H1 (cell line): ENCODE measurements around the gene RBM38. TPM values are rescaled to one million over a fixed set of nuclear protein-coding genes. Genes with fewer than 3 reads are reported as not detected.

Experiments
- ATF3 ChIP-seq: IDR thresholded peaks from 2 replicates; pipeline ENCODE4 v1.6.1; 2011; ENCODE audit warnings: low read depth, mild to moderate bottlenecking, low read length; ENCODE audit not compliant: insufficient read depth
- CHD7 ChIP-seq: fragments of 300-600 bp; sonication (generic); IDR thresholded peaks from 2 replicates; pipeline ENCODE4 v1.7.1; 2012; ENCODE audit warnings: low read length, moderate library complexity, mild to moderate bottlenecking, inconsistent platforms; ENCODE audit not compliant: insufficient replicate concordance
- CTCF ChIP-seq, 3 experiments: IDR thresholded peaks; 1 replicate in 2 of 3; 2 replicates in 1 of 3; pipeline versions ENCODE4 v1.5.1 to v1.6.1; 2011; ENCODE audit warnings: low read length in 3 of 3, mild to moderate bottlenecking in 3 of 3, inconsistent platforms in 2 of 3, low read depth in 1 of 3, moderate library complexity in 1 of 3; ENCODE audit not compliant: insufficient read depth in 1 of 3; ENCODE audit errors: control extremely low read depth in 1 of 3
- KDM4A ChIP-seq: IDR thresholded peaks from one replicate; pipeline ENCODE4 v1.7.1; 2012; ENCODE audit warnings: low read depth, mild to moderate bottlenecking, moderate library complexity, low read length, inconsistent platforms; ENCODE audit not compliant: severe bottlenecking
- ZNF274 ChIP-seq: IDR thresholded peaks from 2 replicates; pipeline ENCODE4 v1.7.0; 2012; ENCODE audit warnings: low read length, borderline replicate concordance; ENCODE audit errors: extremely low read depth
- polyA plus RNA-seq, 7 experiments: library from polyadenylated mRNA; depleted of rRNA in 3 of 7; stranded (reverse) in 5 of 7; unstranded in 2 of 7; fragments of >200 nt in 5 of 7; fragments of 200-250 nt in 2 of 7; gene quantifications; 1 replicate in 5 of 7; 2 replicates in 1 of 7; 4 replicates in 1 of 7; pipeline versions ENCODE4 v1.2.1 to v1.2.3, GENCODE V29; 2011 to 2013; ENCODE audit warnings: missing spikeins in 2 of 7, mixed read lengths in 2 of 7
- total RNA-seq: library from RNA; stranded (reverse); fragmentation: NEBNext Ultra II Directional; extraction: Animal tissue kit (Norgen Biotek cat#: 25700); gene quantifications from 2 replicates; pipeline ENCODE4 v1.2.1, GENCODE V29; 2021

RBM38 gene
- total and polyA plus RNA-seq, 2 of the 8 experiments (the other 6 are each of a cell fraction or from before 2014, with no cell fraction given) = 57.7 to 109 TPM

- TF ChIP-seq KDM4A (no peak), CTCF (IDR thresholded peaks at IDR 0.05; ENCODE audit: control extremely low read depth in 1 of 3, insufficient read depth in 1 of 3, low read depth in 1 of 3, low read length in 3 of 3) (no peak), ATF3 (no peak), CHD7 (no peak), ZNF274 (no peak)
Observed at GRCh38 chr20:57444394-57445048, 53.3 kb downstream of the RBM38 start (continued).
